Parathyroid adenoma (tissue), 2 donors: ENCODE measurements around the gene C5orf47.
A peak's percentile ranks its signal among the peaks of the same experiment; 100 is the strongest.

Source experiments
- H2AFZ ChIP-seq: fragments of 300-600 bp; sonication (generic); one replicate; pipeline ENCODE4 v1.7.0; 2017; ENCODE audit warnings: antibody characterized with exemption, mild to moderate bottlenecking
- H3K27ac ChIP-seq: fragments of 300-600 bp; sonication (generic); one replicate; pipeline ENCODE4 v1.7.0; 2017
- H3K27me3 ChIP-seq: fragments of 300-600 bp; sonication (generic); one replicate; pipeline ENCODE4 v1.7.0; 2017; ENCODE audit warnings: low read length; ENCODE audit not compliant: control insufficient read depth, insufficient read depth
- H3K36me3 ChIP-seq: fragments of 300-600 bp; sonication (generic); one replicate; pipeline ENCODE4 v1.7.0; 2017; ENCODE audit warnings: low read length; ENCODE audit not compliant: control insufficient read depth, insufficient read depth
- H3K4me1 ChIP-seq: fragments of 300-600 bp; sonication (generic); one replicate; pipeline ENCODE4 v1.7.0; 2017; ENCODE audit warnings: control low read depth
- H3K4me2 ChIP-seq: fragments of 300-600 bp; sonication (generic); one replicate; pipeline ENCODE4 v1.7.0; 2017; ENCODE audit warnings: low read length
- H3K4me3 ChIP-seq: fragments of 300-600 bp; sonication (generic); one replicate; pipeline ENCODE4 v1.7.0; 2017; ENCODE audit warnings: low read depth, low read length
- H3K79me2 ChIP-seq: fragments of 300-600 bp; sonication (generic); one replicate; pipeline ENCODE4 v1.7.0; 2017; ENCODE audit warnings: control low read depth
- H3K9ac ChIP-seq: fragments of 300-600 bp; sonication (generic); one replicate; pipeline ENCODE4 v1.7.0; 2017; ENCODE audit warnings: mild to moderate bottlenecking
- H3K9me3 ChIP-seq: fragments of 300-600 bp; sonication (generic); one replicate; pipeline ENCODE4 v1.7.0; 2017; ENCODE audit warnings: low read length; ENCODE audit not compliant: control insufficient read depth
- CTCF ChIP-seq: fragments of 300-600 bp; sonication (generic); IDR thresholded peaks from one replicate; pipeline ENCODE4 v1.7.0; 2017; ENCODE audit warnings: antibody characterized with exemption, mild to moderate bottlenecking
- donor health status: primary hyperparathyroidism.

C5orf47 gene

GRCh38 chr5:173963182-173963838 lies 25.7 kb upstream of the C5orf47 start:
- Histone ChIP-seq H3K27ac (peak overlapping the region; percentile 88), H2AFZ (peak overlapping the region; percentile 39), H3K36me3 (no peaks in the 10 kb centered on the region), H3K79me2 (no peaks in the 10 kb centered on the region), H3K4me1 (peaks cover 12% of the 10 kb centered on the region), H3K4me2 (peak overlapping the region; percentile 26), H3K9me3 (no peaks in the 10 kb centered on the region), H3K27me3 (no peaks in the 10 kb centered on the region), H3K9ac (peak overlapping the region; percentile 15), H3K4me3 (no peak overlapping the region)
- TF ChIP-seq CTCF, result no peak

DNA sequence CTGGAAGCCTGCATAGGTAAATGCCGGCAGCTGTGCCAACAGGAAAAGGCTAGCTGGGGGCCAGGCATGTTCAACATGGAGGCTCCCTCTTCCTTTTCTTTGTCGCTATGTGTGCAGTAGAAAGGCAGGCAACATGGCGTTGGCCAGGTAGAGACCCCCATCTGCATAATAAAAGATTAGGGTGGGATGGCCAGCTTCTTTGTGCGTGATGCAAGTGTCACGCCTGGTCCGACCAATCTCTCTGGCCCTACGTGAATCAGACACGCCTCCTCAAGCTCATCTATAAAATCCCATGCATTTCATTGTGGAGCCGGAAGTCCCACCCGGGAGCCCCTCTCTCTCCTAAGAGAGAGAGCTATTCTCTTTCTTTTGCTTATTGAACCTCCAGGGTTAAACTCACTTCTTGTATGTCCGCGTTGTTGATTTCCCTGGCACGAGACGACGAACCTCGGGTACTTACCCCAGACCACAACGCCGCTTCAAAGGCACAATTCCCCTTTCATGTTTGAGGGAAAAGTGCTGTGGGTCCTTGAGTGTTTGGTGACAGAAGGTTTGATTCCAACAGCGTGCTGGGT lies 25.0 kb upstream of the C5orf47 start:
- Histone ChIP-seq H2AFZ (peak overlapping the region; percentile 39), H3K27me3 (no peaks in the 10 kb centered on the region), H3K4me3 (no peak overlapping the region), H3K4me2 (no peak overlapping the region), H3K9me3 (no peaks in the 10 kb centered on the region), H3K36me3 (no peaks in the 10 kb centered on the region), H3K9ac (peak overlapping the region; percentile 15), H3K4me1 (peaks cover 12% of the 10 kb centered on the region), H3K27ac (peak overlapping the region; percentile 88), H3K79me2 (no peaks in the 10 kb centered on the region)
- TF ChIP-seq CTCF, result no peak

GRCh38 chr5:173964506-173964905 lies 24.5 kb upstream of the C5orf47 start:
- TF ChIP-seq CTCF, result no peak
- no peak overlapping the region for H3K4me2 ChIP-seq
- H3K9me3 ChIP-seq, result no peaks in the 10 kb centered on the region
- H3K79me2 ChIP-seq, result no peaks in the 10 kb centered on the region
- no peaks in the 10 kb centered on the region for H3K27me3 ChIP-seq
- no peak overlapping the region for H3K9ac ChIP-seq
- H3K4me1 ChIP-seq, result peaks cover 12% of the 10 kb centered on the region
- H3K4me3 ChIP-seq, result no peak overlapping the region
- no peak overlapping the region for H2AFZ ChIP-seq
- no peaks in the 10 kb centered on the region for H3K36me3 ChIP-seq
- H3K27ac ChIP-seq, result no peak overlapping the region

DNA sequence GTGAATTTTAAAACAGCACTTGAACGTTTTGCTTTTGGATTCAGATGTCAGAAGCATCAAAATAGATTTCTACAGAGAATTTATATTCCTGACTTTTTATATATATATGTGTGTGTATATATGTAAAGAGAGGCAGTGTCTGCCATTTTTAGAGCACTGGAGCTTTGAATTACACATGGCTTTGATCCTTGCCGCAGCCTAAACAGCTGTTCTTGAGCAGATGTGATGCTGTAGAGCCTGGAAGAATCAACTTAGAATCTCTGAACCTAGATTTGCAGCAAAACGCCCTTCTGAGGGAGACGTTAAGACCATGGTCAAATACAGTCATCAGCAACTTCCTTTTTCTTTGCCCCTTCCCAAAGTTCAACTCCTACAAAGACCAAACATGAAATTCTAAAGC lies 21.7 kb upstream of the C5orf47 start:
- Histone ChIP-seq H3K79me2 (no peaks in the 10 kb centered on the region), H3K27me3 (no peaks in the 10 kb centered on the region), H3K4me1 (peaks cover 9% of the 10 kb centered on the region), H3K4me2 (no peak overlapping the region), H3K9me3 (no peaks in the 10 kb centered on the region), H2AFZ (no peak overlapping the region), H3K9ac (no peak overlapping the region), H3K36me3 (no peaks in the 10 kb centered on the region), H3K27ac (no peak overlapping the region), H3K4me3 (no peak overlapping the region)
- no peak for TF ChIP-seq CTCF
